Amniotic stem cell (primary cell): Measurements from ENCODE around the gene RFT1.

ENCODE experiments used
- DNase-seq: peaks from one replicate; lab custom pipeline; 2025; lab: John Stamatoyannopoulos, UW

RFT1 gene

GRCh38 chr3:53130179-53131061, at the start of gene RFT1:
Gene RFT1 (minus strand): TSS chr3:53130435. CDS start chr3:53130400, 35 bp downstream.
- DNase-seq = peak; percentile 98

GRCh38 chr3:53179580-53179979, 49.3 kb upstream of the RFT1 start:
- DNase-seq = no peak

- DNase-seq = no peak
Measured at GRCh38 chr3:53178246-53178645, 48.0 kb upstream of the RFT1 start.

- no peak for DNase-seq
Measured at GRCh38 chr3:53175613-53176540, 45.6 kb upstream of the RFT1 start.

- DNase-seq = no peak
Measured at GRCh38 chr3:53174346-53175250, 44.4 kb upstream of the RFT1 start.

- no peak for DNase-seq
Measured at GRCh38 chr3:53173107-53173506, 42.9 kb upstream of the RFT1 start.

- no peak for DNase-seq
Measured at GRCh38 chr3:53171827-53172505, 41.7 kb upstream of the RFT1 start.

GRCh38 chr3:53171064-53171418, 40.8 kb upstream of the RFT1 start:
- no peak for DNase-seq

- no peak for DNase-seq
Measured at GRCh38 chr3:53170325-53171063, 40.3 kb upstream of the RFT1 start.

- DNase-seq = no peak
Measured at GRCh38 chr3:53169832-53170324, 39.6 kb upstream of the RFT1 start.

- no peak for DNase-seq
Measured at GRCh38 chr3:53169045-53169831, 39.0 kb upstream of the RFT1 start.

- DNase-seq = no peak
Measured at GRCh38 chr3:53168175-53168923, 38.1 kb upstream of the RFT1 start.

GRCh38 chr3:53167418-53168174, 37.4 kb upstream of the RFT1 start:
- no peak for DNase-seq

GRCh38 chr3:53166781-53167291, 36.6 kb upstream of the RFT1 start:
- DNase-seq = no peak

GRCh38 chr3:53166206-53166605, 36.0 kb upstream of the RFT1 start:
- DNase-seq = no peak

GRCh38 chr3:53164911-53165310, 34.7 kb upstream of the RFT1 start:
- DNase-seq = no peak

- DNase-seq = no peak
Measured at GRCh38 chr3:53163444-53164387, 33.5 kb upstream of the RFT1 start.
